IPS-NIHi11 (cell line): ENCODE data around the gene NAPB.
A peak's percentile ranks its signal among the peaks of the same experiment; 100 is the strongest.

Source experiments
- DNase-seq: peaks from one replicate; pipeline ENCODE4 v3.0.0; 2012; ENCODE audit warnings: mixed read lengths, low spot score

Gene NAPB

GRCh38 chr20:23437126-23437899, 16.0 kb upstream of the NAPB start:
- no peak for DNase-seq

DNA sequence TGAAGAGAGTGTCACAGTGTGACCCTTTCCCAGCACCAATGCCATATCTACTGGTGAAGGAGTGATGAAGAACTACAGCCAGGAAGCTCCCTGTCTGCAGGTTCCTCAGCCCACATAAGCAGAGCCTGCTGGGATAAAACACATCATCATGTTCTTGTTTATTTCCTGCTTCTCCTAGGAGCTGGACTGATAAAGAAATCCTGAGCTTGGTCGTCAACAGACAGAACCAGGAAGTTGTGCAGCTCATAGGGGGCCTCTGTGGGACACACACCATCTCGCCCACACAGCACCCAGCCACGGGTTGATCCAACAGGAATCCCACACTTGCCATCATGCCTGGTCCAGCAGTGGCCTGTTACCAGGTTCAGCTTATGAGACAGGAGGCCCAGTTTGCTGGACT, 15.4 kb upstream of the NAPB start:
- DNase-seq, result no peak

GRCh38 chr20:23435626-23436539, 14.6 kb upstream of the NAPB start:
- DNase-seq, result no peak

- DNase-seq, result no peak
Measured at GRCh38 chr20:23434521-23435313, 13.4 kb upstream of the NAPB start.

GRCh38 chr20:23433628-23434027, 12.3 kb upstream of the NAPB start:
- no peak for DNase-seq

DNA sequence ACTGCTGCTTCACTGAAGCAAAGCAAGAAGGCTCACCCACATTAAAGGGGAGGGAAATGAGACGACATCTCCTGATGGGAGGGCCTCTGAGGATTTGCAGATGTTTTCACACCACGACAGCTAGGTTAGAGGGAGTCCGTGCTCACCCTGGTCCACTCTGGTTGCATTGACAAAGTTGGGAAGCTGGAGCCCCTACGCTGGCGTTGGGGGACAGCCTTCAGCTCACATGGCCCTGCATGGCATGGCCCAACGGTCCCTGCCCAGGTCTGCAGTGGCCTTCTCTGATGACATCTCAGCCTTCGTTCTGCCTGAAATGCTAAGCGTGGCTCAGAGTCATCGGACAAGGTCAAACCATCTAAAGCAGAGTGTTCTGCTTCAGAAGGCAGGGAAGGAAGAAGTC, 3.8 kb upstream of the NAPB start:
- no peak for DNase-seq

DNA sequence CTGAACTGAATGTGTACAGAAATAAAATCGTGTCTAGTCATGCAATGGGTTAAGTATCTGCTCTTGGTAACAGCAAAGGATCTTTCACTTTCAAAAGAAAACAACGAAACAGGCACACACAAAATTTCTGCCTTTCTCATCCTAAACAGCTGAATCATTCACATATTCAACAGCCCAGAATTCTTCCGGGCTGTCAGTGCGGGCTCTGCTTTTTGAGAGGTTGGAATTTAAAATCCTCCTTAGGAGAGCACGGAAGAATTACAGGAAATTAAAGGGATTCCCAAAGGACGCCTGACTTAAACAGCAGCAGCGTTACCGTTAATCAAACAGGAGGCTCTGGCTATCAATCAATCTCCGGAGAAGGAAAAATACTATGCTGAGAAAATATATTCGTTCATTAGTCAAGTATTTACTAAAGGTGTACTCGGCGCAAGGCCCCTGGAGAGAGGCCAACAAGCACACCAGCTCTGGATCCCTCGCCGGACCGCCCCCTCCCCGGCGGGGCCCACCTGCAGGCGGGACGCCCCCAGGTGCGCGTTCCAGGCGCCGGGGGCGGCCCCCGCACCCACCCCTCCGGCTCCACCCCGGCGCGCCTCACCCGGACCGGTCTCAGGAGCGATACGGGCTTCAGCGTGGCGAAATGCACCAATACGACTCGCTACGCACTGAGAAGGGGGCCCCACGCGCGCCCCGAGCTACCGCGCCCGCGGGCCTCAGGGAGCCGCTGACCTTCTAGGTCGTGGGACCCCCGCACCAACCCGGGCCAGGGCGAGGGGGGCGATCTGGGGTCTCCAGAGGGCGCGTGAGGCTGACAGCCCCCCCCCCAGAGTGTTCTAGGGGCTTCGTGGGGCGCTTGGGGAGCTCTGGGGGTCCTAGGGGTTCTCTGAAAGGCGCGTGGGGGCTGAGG, 1.0 kb downstream of the NAPB start:
- peak; percentile 45 for DNase-seq

DNA sequence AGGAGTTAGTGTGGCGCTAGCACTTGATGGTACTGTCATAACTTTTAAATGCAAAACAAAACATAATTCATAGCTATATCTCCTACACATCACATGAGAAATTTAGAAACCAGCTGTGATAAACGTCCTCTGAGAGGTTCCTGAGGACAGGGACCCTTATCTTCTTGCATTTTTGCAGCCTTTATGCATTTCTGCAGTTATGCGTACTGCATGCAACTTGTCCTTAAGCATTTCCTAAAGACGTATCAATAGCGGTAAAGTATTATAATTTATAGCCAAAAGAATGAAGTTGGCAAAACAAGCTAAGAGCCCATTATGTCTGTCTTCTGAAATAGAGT, 1.7 kb downstream of the NAPB start:
- no peak for DNase-seq

- DNase-seq, result no peak
Measured at GRCh38 chr20:23417861-23418260, 3.4 kb downstream of the NAPB start.

GRCh38 chr20:23415959-23416583, 5.2 kb downstream of the NAPB start:
- DNase-seq, result no peak

- no peak for DNase-seq
Measured at GRCh38 chr20:23415555-23415954, 5.7 kb downstream of the NAPB start.

GRCh38 chr20:23414526-23415188, 6.6 kb downstream of the NAPB start:
- no peak for DNase-seq

- no peak for DNase-seq
Measured at GRCh38 chr20:23413862-23414422, 7.3 kb downstream of the NAPB start.

DNA sequence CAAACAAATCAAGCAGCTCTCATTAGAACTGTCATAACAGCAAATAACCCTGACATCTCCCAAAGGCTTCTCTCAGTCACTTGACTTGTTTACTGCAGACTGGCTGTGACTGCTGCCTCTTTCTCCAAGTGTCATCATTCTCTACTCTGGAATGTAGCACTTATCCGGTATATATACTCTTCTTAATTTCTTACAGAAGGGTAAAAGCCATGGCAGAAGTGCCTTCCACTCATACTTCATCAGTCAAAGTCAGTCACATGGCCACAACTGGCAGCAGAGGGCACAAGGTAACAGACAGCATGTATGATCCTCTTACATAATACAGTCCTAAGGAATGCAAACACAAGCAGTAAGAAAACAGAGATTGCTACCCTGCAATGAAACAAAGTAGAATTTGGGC, 9.3 kb downstream of the NAPB start:
- no peak for DNase-seq

- no peak for DNase-seq
Measured at GRCh38 chr20:23410916-23411695, 10.2 kb downstream of the NAPB start.

DNA sequence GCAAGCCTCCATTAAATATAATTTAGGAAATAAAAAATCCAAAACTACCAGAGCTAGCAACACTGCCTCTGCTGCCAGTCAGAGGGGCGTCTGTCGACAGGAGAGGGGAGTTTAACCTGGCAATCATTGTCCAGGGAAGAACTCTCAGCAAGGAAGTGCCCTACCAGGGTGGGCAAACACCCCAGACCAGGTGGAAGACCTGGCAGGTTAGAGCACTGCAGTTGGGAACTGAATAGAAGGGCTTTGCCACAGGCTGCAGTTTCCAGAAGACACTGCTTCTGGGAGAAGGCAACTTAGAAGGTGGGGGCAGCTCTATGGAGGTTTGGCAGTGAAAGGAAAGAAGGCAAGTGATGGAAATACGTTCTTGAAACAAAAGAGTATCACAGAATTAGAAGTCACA, 11.5 kb downstream of the NAPB start:
- no peak for DNase-seq

- no peak for DNase-seq
Measured at GRCh38 chr20:23408957-23409356, 12.3 kb downstream of the NAPB start.

- no peak for DNase-seq
Measured at GRCh38 chr20:23407781-23408464, 13.4 kb downstream of the NAPB start.

GRCh38 chr20:23406880-23407279, 14.4 kb downstream of the NAPB start:
- DNase-seq, result no peak
